Measurements from ENCODE around the gene LRRC23.

DNA sequence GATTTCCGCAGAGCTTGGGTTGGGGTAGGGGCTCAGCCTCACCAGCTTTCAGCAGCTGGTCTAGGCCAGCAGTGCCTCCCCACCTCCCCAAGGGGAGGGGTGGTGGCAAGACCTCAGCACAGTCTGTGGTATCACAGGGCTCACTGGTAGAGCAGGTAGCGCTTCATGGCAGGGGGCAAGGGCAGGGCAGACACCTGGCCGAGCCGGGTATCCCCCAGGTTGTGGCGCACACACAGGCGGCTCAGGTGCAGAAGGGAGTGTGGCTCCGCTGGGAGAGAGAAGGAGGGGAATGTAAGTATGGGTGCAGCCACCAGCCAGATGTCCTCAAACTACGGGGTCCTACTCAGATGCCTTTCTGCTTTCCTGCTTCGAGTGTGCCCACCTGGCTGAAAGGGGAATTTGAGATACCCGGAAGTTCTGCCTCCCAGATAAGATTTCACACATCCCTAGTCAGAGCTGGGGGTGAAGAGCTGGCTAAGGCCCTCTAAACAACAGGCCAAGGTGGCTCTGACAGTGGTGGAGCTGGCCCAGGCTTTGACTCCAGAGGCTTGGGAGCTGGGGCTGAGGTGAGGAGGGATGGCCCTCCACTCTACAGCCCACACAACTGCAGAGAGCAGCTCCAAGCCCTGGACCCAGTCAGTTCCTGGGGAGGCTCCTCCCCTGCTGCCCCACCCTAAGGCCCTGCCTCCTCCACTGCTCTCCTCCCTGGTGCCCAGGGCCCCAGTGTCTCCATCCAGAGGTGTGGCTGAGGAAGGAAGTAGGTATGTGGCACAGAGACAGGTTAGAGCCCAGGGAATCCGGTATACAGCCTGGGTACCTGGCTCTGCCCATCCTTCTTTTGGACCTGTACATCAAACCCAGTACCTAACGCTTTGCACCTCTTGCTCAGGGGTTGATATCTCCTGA is 33.3 kb upstream of the LRRC23 start:
- TF ChIP-seq, protein P1, sequence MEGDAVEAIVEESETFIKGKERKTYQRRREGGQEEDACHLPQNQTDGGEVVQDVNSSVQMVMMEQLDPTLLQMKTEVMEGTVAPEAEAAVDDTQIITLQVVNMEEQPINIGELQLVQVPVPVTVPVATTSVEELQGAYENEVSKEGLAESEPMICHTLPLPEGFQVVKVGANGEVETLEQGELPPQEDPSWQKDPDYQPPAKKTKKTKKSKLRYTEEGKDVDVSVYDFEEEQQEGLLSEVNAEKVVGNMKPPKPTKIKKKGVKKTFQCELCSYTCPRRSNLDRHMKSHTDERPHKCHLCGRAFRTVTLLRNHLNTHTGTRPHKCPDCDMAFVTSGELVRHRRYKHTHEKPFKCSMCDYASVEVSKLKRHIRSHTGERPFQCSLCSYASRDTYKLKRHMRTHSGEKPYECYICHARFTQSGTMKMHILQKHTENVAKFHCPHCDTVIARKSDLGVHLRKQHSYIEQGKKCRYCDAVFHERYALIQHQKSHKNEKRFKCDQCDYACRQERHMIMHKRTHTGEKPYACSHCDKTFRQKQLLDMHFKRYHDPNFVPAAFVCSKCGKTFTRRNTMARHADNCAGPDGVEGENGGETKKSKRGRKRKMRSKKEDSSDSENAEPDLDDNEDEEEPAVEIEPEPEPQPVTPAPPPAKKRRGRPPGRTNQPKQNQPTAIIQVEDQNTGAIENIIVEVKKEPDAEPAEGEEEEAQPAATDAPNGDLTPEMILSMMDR (IDR thresholded peaks at IDR 0.05), result no peak
- no peak for TF ChIP-seq POLR2A (IDR thresholded peaks at IDR 0.05)

Data from vagina (tissue), 2 donors.